NCI-H1092 (cell line): ENCODE results near the gene PRR9.
A peak's percentile ranks its signal among the peaks of the same experiment; 100 is the strongest.

Experiments
- DNase-seq: peaks from one replicate; lab custom pipeline; 2025; lab: John Stamatoyannopoulos, UW

PRR9 gene

GRCh38 chr1:153229076-153229829, 11.9 kb downstream of the PRR9 start:
- peak; percentile 7 for DNase-seq

GRCh38 chr1:153231363-153231762, 14.0 kb downstream of the PRR9 start:
- DNase-seq: no peak

- DNase-seq: no peak
These were observed 14.4 kb downstream of the PRR9 start for GRCh38 chr1:153231785-153232184.

GRCh38 chr1:153232553-153232952, 15.2 kb downstream of the PRR9 start:
- no peak for DNase-seq

GRCh38 chr1:153233448-153233847, 16.1 kb downstream of the PRR9 start:
- DNase-seq: no peak

- DNase-seq: no peak
These were observed 21.1 kb downstream of the PRR9 start for GRCh38 chr1:153238527-153238926.

- DNase-seq: no peak
These were observed 24.8 kb downstream of the PRR9 start for GRCh38 chr1:153242160-153242559.

- DNase-seq: no peak
These were observed 28.1 kb downstream of the PRR9 start for GRCh38 chr1:153245466-153245865.

GRCh38 chr1:153246018-153246417, 28.6 kb downstream of the PRR9 start:
- DNase-seq: no peak

- DNase-seq: no peak
These were observed 29.4 kb downstream of the PRR9 start for GRCh38 chr1:153246825-153247224.

- no peak for DNase-seq
These were observed 30.9 kb downstream of the PRR9 start for GRCh38 chr1:153248176-153248879.

- DNase-seq: no peak
These were observed 32.8 kb downstream of the PRR9 start for GRCh38 chr1:153250166-153250565.

- no peak for DNase-seq
These were observed 33.7 kb downstream of the PRR9 start for GRCh38 chr1:153251087-153251486.

GRCh38 chr1:153251562-153251961, 34.2 kb downstream of the PRR9 start:
- DNase-seq: no peak

- DNase-seq: no peak
These were observed 34.6 kb downstream of the PRR9 start for GRCh38 chr1:153251988-153252387.

GRCh38 chr1:153253076-153253475, 35.7 kb downstream of the PRR9 start:
- DNase-seq: no peak

GRCh38 chr1:153253693-153254092, 36.3 kb downstream of the PRR9 start:
- no peak for DNase-seq

- DNase-seq: no peak
These were observed 42.0 kb downstream of the PRR9 start, which contains the start of gene LORICRIN for GRCh38 chr1:153259387-153259786. TSS of gene LORICRIN (plus strand) at chr1:153259687. CDS start at chr1:153260950, 1,263 bp downstream.

- no peak for DNase-seq
These were observed 43.3 kb downstream of the PRR9 start for GRCh38 chr1:153260585-153261280.

GRCh38 chr1:153261281-153262069, 44.1 kb downstream of the PRR9 start:
- DNase-seq: peak; percentile 12

GRCh38 chr1:153262070-153262366, 44.6 kb downstream of the PRR9 start:
- no peak for DNase-seq

GRCh38 chr1:153262462-153263157, 45.2 kb downstream of the PRR9 start:
- no peak for DNase-seq
